Measurements from ENCODE around the gene TRIM7. TPM values are rescaled to one million over a fixed set of nuclear protein-coding genes. Genes with fewer than 3 reads are reported as not detected.

TRIM7 gene
- total RNA-seq, 2 donors from 2014 or later, result not detected

DNA sequence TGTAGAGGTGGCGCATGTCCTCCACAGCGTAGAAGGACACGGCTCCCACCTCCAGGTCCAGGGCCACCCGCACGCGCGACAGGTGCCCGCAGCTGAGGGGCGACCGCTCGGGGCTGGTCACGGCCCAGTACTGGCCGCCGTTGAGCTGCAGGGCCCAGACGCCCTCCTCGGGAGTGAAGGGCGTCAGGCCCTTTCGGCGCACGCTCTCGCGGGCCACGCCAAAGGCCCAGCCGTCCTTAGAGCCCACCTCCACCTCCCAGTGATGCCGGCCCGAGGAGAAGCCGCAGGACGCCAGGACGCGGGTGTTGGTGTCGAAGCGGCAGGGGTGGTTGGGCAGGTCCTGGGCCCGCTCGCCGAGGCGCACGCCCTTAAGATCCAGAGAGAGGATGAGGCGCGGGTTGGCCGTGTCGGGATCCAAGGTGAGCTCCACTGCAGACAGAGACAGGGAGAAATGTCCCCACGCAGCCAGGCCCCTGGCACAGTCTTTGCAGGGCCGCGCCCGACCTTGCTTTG lies 9.7 kb downstream of the TRIM7 start:
- DNase-seq, result no peak
- Mint-ChIP-seq H3K27ac (no peak overlapping the region), H3K4me3 (no peak overlapping the region), H3K9me3 (no peaks in the 10 kb centered on the region), H3K27me3 (ENCODE audit: insufficient read depth) (peaks cover 74% of the 10 kb centered on the region), H3K4me1 (peaks cover 5% of the 10 kb centered on the region), H3K36me3 (ENCODE audit: low read depth) (no peaks in the 10 kb centered on the region)
- TF ChIP-seq, protein P1, sequence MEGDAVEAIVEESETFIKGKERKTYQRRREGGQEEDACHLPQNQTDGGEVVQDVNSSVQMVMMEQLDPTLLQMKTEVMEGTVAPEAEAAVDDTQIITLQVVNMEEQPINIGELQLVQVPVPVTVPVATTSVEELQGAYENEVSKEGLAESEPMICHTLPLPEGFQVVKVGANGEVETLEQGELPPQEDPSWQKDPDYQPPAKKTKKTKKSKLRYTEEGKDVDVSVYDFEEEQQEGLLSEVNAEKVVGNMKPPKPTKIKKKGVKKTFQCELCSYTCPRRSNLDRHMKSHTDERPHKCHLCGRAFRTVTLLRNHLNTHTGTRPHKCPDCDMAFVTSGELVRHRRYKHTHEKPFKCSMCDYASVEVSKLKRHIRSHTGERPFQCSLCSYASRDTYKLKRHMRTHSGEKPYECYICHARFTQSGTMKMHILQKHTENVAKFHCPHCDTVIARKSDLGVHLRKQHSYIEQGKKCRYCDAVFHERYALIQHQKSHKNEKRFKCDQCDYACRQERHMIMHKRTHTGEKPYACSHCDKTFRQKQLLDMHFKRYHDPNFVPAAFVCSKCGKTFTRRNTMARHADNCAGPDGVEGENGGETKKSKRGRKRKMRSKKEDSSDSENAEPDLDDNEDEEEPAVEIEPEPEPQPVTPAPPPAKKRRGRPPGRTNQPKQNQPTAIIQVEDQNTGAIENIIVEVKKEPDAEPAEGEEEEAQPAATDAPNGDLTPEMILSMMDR (conservative IDR thresholded peaks at IDR 0.05), result no peak
- H3K4me3 ChIP-seq (ENCODE audit: low read length), result no peak overlapping the region
- no peaks in the 10 kb centered on the region for H3K9me3 ChIP-seq (ENCODE audit: control insufficient read depth, low read length)
- peaks cover 18% of the 10 kb centered on the region for H3K27me3 ChIP-seq (ENCODE audit: control insufficient read depth, insufficient read depth, low read length, poor library complexity, severe bottlenecking)
- WGBS, 2 experiments (ENCODE audit: insufficient coverage in 1 of 2, insufficient read length in 1 of 2), result 95 to 96% methylated on average over 29 to 45 of the region's 45 CpGs
- H3K36me3 ChIP-seq (ENCODE audit: control insufficient read depth, insufficient read depth, low read length), result no peaks in the 10 kb centered on the region
- peaks cover 4% of the 10 kb centered on the region for H3K4me1 ChIP-seq (ENCODE audit: control insufficient read depth, insufficient read depth, low read length)
- no peak overlapping the region for H3K9ac ChIP-seq (ENCODE audit: extremely low read depth, low read length, poor library complexity, severe bottlenecking)
- H3K27ac ChIP-seq (ENCODE audit: low read depth, low read length), result no peak overlapping the region

- WGBS, 2 experiments (ENCODE audit: insufficient coverage in 1 of 2, insufficient read length in 1 of 2), result 87 to 95% methylated on average over 14 to 21 of the region's 21 CpGs
- Histone ChIP-seq H3K9me3 (ENCODE audit: control insufficient read depth, low read length) (no peaks in the 10 kb centered on the region), H3K36me3 (ENCODE audit: control insufficient read depth, insufficient read depth, low read length) (no peaks in the 10 kb centered on the region), H3K9ac (ENCODE audit: extremely low read depth, low read length, poor library complexity, severe bottlenecking) (no peak overlapping the region), H3K4me3 (ENCODE audit: low read length) (no peak overlapping the region), H3K4me1 (ENCODE audit: control insufficient read depth, insufficient read depth, low read length) (peaks cover 4% of the 10 kb centered on the region), H3K27me3 (ENCODE audit: control insufficient read depth, insufficient read depth, low read length, poor library complexity, severe bottlenecking) (peaks cover 18% of the 10 kb centered on the region), H3K27ac (ENCODE audit: low read depth, low read length) (no peak overlapping the region)
- Mint-ChIP-seq H3K27ac (no peak overlapping the region), H3K4me1 (peaks cover 5% of the 10 kb centered on the region), H3K27me3 (ENCODE audit: insufficient read depth) (peaks cover 74% of the 10 kb centered on the region), H3K4me3 (no peak overlapping the region), H3K9me3 (no peaks in the 10 kb centered on the region), H3K36me3 (ENCODE audit: low read depth) (no peaks in the 10 kb centered on the region)
- no peak for DNase-seq
- TF ChIP-seq, protein P1 (conservative IDR thresholded peaks at IDR 0.05), result peak; percentile 26
These were observed 10.3 kb downstream of the TRIM7 start for GRCh38 chr5:181194489-181195248.

- no peaks in the 10 kb centered on the region for H3K36me3 ChIP-seq (ENCODE audit: control insufficient read depth, insufficient read depth, low read length)
- DNase-seq, result no peak
- no peaks in the 10 kb centered on the region for H3K9me3 ChIP-seq (ENCODE audit: control insufficient read depth, low read length)
- Mint-ChIP-seq H3K27me3 (ENCODE audit: insufficient read depth) (peaks cover 75% of the 10 kb centered on the region), H3K36me3 (ENCODE audit: low read depth) (no peaks in the 10 kb centered on the region), H3K4me1 (peaks cover 3% of the 10 kb centered on the region), H3K9me3 (no peaks in the 10 kb centered on the region), H3K4me3 (no peak overlapping the region), H3K27ac (no peak overlapping the region)
- WGBS, 2 experiments (ENCODE audit: insufficient coverage in 1 of 2, insufficient read length in 1 of 2), result 92 to 96% methylated on average over 2 of the region's 2 CpGs
- peaks cover 20% of the 10 kb centered on the region for H3K27me3 ChIP-seq (ENCODE audit: control insufficient read depth, insufficient read depth, low read length, poor library complexity, severe bottlenecking)
- peaks cover 1% of the 10 kb centered on the region for H3K4me1 ChIP-seq (ENCODE audit: control insufficient read depth, insufficient read depth, low read length)
- no peak overlapping the region for H3K4me3 ChIP-seq (ENCODE audit: low read length)
- H3K27ac ChIP-seq (ENCODE audit: low read depth, low read length), result no peak overlapping the region
- TF ChIP-seq, protein P1 (conservative IDR thresholded peaks at IDR 0.05), result no peak
- H3K9ac ChIP-seq (ENCODE audit: extremely low read depth, low read length, poor library complexity, severe bottlenecking), result no peak overlapping the region
These were observed 11.3 kb downstream of the TRIM7 start for GRCh38 chr5:181193656-181194055.
